ENCODE results near the gene ATOH8. TPM values are rescaled to one million over a fixed set of nuclear protein-coding genes. Genes with fewer than 3 reads are reported as not detected.
A peak's percentile ranks its signal among the peaks of the same experiment; 100 is the strongest.

Gene ATOH8
- total and polyA plus RNA-seq, 9 donors = 10.4 to 24.1 (median 18.8) TPM

DNA sequence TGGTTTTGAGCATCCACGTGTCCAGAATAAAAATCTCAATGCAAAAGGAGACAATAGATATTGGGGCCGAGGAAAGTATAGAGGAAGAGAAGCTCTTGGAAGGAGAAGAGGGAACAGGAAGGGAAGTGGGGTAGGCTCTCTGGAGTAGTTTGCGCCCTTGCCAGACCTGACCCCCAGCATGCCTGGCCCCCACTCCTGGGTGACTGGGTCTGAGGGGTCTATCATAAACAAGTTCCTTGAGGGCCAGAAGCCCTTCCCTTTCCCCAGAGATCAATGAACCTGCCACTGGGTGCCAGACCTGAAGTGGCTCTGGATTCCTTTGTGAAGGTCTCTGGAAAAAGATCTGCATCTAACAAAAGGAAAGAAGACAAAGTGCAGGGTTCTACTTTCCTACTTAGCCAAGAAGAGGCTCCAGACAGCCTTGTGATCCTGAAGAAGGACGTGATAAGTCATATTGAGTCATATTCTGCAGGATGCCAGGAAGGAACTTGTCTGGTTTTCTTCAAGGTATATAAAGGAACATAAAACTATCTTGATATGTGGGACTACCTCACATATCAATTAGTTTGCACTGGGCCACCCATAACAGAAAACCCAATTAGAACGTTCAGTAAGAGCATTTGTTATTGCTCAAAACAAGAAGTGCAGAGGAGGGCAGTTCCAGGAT is 18.7 kb upstream of the ATOH8 start:
- Histone ChIP-seq H3K4me1 (ENCODE audit: control insufficient read depth, insufficient read depth, low read length) (peaks cover 74% of the 10 kb centered on the region), H3K9me3 (replicated peaks; ENCODE audit: control insufficient read depth, low read depth, low read length) (no peaks in the 10 kb centered on the region), H3K4me3 (ENCODE audit: low read length) (no peak overlapping the region), H3K27me3 (ENCODE audit: control insufficient read depth, insufficient read depth, low read length) (peaks cover 9% of the 10 kb centered on the region), H3K36me3 (ENCODE audit: control insufficient read depth, insufficient read depth, low read length) (no peaks in the 10 kb centered on the region), H3K27ac (ENCODE audit: low read length) (no peak overlapping the region)
- DNase-seq = no peak
- WGBS (ENCODE audit: insufficient coverage) = 89% methylated on average over 4 of the region's 5 CpGs

DNA sequence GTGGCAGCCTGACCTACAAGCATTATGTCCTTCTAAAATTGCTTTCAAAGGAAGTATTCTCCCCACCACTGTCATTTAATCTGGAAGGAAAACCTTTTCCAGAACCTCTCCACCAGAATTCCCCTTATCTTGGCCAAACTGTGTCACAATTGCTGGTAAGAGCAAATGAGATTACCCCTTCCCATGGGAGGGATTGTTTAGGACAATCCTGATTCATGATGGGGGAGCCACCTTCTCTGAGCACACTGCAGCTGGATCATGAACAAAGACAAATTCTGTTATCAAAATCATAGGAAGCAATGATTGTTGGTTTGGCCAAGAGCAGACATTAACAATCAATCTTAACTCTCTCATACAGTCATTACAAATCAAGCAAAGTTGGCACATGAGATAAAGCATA is 18.1 kb upstream of the ATOH8 start:
- H3K4me3 ChIP-seq (ENCODE audit: low read length) = no peak overlapping the region
- DNase-seq = no peak
- H3K36me3 ChIP-seq (ENCODE audit: control insufficient read depth, insufficient read depth, low read length) = no peaks in the 10 kb centered on the region
- no peak overlapping the region for H3K27ac ChIP-seq (ENCODE audit: low read length)
- no peaks in the 10 kb centered on the region for H3K9me3 ChIP-seq (replicated peaks; ENCODE audit: control insufficient read depth, low read depth, low read length)
- peaks cover 7% of the 10 kb centered on the region for H3K27me3 ChIP-seq (ENCODE audit: control insufficient read depth, insufficient read depth, low read length)
- peaks cover 76% of the 10 kb centered on the region for H3K4me1 ChIP-seq (ENCODE audit: control insufficient read depth, insufficient read depth, low read length)

DNA sequence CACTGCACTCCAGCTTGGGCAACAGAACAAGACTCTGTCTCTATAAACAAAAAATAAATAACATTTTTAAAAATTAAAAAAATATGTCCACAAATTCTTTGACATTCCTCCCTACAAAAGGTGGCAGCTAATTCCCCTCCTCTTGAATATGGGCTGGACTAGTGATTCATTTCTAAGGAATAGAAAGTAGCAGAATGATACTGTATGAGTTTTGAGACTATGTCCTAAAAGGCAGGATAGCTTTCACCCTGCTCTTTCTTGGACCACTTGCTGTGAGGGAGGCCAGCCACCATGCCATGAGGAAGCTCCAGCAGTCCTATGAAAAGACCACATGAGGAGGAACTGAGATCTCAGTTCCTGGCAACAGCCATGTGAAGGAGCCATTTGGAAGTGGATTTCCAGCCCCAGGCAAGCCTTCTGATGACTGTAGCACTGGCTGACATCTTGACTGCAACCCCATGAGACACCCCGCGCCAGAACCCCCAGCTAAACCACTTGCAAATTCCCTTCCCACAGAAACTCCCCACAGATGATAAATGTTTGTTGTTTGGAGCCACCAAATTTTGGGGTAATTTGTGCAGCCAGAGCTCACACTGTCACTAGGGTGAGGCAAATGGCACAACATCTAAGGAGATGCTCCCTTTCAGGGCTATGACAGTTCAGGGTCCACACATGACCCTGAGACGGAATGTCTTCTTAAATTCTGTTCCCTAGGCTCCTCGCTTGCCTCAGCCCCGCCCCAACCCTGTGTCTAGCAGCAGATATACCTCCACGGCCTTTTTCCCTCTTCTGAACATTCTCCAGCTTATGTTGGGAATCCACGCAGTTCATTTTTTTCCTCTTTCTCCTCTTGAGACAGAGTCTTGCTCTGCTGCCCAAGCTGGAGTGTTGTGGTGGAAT is 17.1 kb upstream of the ATOH8 start:
- H3K9me3 ChIP-seq (replicated peaks; ENCODE audit: control insufficient read depth, low read depth, low read length) = no peaks in the 10 kb centered on the region
- H3K4me1 ChIP-seq (ENCODE audit: control insufficient read depth, insufficient read depth, low read length) = peaks cover 80% of the 10 kb centered on the region
- H3K36me3 ChIP-seq (ENCODE audit: control insufficient read depth, insufficient read depth, low read length) = no peaks in the 10 kb centered on the region
- H3K4me3 ChIP-seq (ENCODE audit: low read length) = no peak overlapping the region
- no peak for DNase-seq
- H3K27me3 ChIP-seq (ENCODE audit: control insufficient read depth, insufficient read depth, low read length) = peaks cover 6% of the 10 kb centered on the region
- WGBS (ENCODE audit: insufficient coverage) = 40% methylated on average over 3 of the region's 7 CpGs
- H3K27ac ChIP-seq (ENCODE audit: low read length) = no peak overlapping the region

DNA sequence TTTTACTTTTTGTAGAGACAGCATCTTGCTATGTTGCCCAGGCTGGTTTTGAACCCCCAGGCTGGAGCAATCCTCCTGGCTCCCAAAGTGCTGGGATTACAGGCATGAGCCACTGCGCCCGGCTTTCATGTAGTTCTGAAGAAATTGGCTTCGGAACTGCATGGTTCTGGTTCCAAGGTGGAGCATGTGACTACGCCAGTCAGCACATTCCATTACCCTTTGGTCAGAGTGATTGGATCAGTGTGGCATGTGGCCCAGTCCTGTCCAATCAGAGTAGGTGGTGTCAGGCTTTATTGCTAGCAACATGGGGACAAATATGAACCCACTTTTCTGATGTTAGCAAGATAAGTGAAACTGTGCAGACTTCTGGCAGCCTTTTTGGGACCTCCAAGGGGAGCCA is 16.3 kb upstream of the ATOH8 start:
- Histone ChIP-seq H3K27me3 (ENCODE audit: control insufficient read depth, insufficient read depth, low read length) (peaks cover 6% of the 10 kb centered on the region), H3K4me1 (ENCODE audit: control insufficient read depth, insufficient read depth, low read length) (peaks cover 82% of the 10 kb centered on the region), H3K4me3 (ENCODE audit: low read length) (no peak overlapping the region), H3K27ac (ENCODE audit: low read length) (peak overlapping the region; percentile 45), H3K9me3 (replicated peaks; ENCODE audit: control insufficient read depth, low read depth, low read length) (no peaks in the 10 kb centered on the region), H3K36me3 (ENCODE audit: control insufficient read depth, insufficient read depth, low read length) (no peaks in the 10 kb centered on the region)
- 19% methylated on average over 2 of the region's 4 CpGs for WGBS (ENCODE audit: insufficient coverage)
- DNase-seq = peak; percentile 89

DNA sequence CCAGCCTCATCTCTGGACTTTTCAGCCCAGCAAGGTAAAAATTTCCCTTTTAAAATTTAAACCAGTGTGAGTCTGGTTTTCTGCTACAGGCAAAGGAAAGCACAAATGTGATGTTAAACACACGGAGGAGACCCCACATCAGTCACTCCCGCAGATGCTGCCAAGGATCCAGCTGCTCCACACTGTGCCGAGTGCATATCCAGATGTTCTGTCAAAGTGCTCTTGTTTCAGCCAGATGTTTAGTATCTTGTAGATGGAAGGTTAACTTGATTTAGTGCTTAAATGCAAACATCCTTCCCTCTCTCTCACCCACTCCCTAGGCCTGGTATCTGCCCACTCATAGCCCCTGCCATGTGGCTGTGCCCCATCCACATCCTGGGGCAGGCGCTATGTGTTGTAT is 15.8 kb upstream of the ATOH8 start:
- H3K27me3 ChIP-seq (ENCODE audit: control insufficient read depth, insufficient read depth, low read length) = peaks cover 6% of the 10 kb centered on the region
- no peak overlapping the region for H3K4me3 ChIP-seq (ENCODE audit: low read length)
- peaks cover 82% of the 10 kb centered on the region for H3K4me1 ChIP-seq (ENCODE audit: control insufficient read depth, insufficient read depth, low read length)
- H3K9me3 ChIP-seq (replicated peaks; ENCODE audit: control insufficient read depth, low read depth, low read length) = no peaks in the 10 kb centered on the region
- peak; percentile 94 for DNase-seq
- peak overlapping the region; percentile 45 for H3K27ac ChIP-seq (ENCODE audit: low read length)
- WGBS (ENCODE audit: insufficient coverage) = 40% methylated on average over 1 of the region's 4 CpGs
- no peaks in the 10 kb centered on the region for H3K36me3 ChIP-seq (ENCODE audit: control insufficient read depth, insufficient read depth, low read length)

DNA sequence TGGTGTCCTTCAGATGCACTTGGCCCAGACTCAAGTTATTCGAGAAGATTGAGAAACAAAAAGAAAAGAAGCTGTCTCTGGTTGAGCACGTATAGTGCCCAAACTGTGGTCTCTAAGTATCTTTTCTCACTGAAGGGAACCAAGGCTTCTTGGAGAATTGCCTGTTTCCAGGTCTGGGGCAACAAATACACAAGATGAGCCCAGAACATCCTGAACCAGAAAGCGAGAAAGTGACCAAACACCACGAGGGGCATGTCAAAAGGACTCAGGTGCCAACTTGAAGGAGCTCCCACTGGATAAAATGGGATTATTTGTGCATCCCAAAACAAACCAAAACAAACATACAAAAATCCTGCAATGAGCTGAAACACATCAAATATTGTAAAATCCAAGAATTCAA is 13.6 kb upstream of the ATOH8 start:
- 100% methylated on average over 3 of the region's 4 CpGs for WGBS (ENCODE audit: insufficient coverage)
- no peaks in the 10 kb centered on the region for H3K36me3 ChIP-seq (ENCODE audit: control insufficient read depth, insufficient read depth, low read length)
- no peaks in the 10 kb centered on the region for H3K27me3 ChIP-seq (ENCODE audit: control insufficient read depth, insufficient read depth, low read length)
- H3K4me3 ChIP-seq (ENCODE audit: low read length) = no peak overlapping the region
- no peak for DNase-seq
- no peak overlapping the region for H3K27ac ChIP-seq (ENCODE audit: low read length)
- no peaks in the 10 kb centered on the region for H3K9me3 ChIP-seq (replicated peaks; ENCODE audit: control insufficient read depth, low read depth, low read length)
- H3K4me1 ChIP-seq (ENCODE audit: control insufficient read depth, insufficient read depth, low read length) = peaks cover 82% of the 10 kb centered on the region

DNA sequence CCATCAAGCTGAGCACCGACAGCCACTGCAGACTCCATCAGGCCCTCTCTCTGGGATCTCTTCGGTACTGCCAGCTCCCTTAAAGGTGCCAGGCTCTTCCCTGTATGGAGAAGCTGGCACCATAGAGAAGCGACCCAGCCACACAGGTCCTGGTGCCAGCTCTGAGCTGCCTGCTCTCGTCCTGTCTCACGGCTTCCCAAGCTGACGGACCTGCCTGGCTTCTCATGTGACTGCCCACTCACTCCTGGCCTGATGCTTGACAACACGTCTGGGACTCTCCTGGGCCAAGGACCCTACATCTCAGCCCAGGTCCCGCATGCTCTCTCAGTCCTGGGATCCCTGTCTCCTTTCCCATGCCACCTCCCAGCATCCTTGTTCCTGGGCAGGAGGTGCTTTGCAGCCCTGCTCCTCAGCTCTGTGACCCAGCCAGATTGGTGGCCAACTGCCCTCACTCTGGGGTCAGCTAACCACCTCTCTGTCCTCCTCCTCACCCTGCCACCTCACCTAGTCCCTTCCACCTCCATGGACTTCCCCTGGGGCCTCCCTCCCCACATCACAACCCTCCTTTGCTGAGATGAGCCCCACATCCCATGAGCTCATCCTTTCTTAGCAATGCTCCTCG is 12.5 kb upstream of the ATOH8 start:
- H3K4me1 ChIP-seq (ENCODE audit: control insufficient read depth, insufficient read depth, low read length) = peaks cover 88% of the 10 kb centered on the region
- 66% methylated on average over 9 of the region's 9 CpGs for WGBS (ENCODE audit: insufficient coverage)
- H3K27ac ChIP-seq (ENCODE audit: low read length) = peak overlapping the region; percentile 86
- H3K27me3 ChIP-seq (ENCODE audit: control insufficient read depth, insufficient read depth, low read length) = peaks cover 2% of the 10 kb centered on the region
- no peaks in the 10 kb centered on the region for H3K36me3 ChIP-seq (ENCODE audit: control insufficient read depth, insufficient read depth, low read length)
- no peaks in the 10 kb centered on the region for H3K9me3 ChIP-seq (replicated peaks; ENCODE audit: control insufficient read depth, low read depth, low read length)
- DNase-seq = no peak
- no peak overlapping the region for H3K4me3 ChIP-seq (ENCODE audit: low read length)

DNA sequence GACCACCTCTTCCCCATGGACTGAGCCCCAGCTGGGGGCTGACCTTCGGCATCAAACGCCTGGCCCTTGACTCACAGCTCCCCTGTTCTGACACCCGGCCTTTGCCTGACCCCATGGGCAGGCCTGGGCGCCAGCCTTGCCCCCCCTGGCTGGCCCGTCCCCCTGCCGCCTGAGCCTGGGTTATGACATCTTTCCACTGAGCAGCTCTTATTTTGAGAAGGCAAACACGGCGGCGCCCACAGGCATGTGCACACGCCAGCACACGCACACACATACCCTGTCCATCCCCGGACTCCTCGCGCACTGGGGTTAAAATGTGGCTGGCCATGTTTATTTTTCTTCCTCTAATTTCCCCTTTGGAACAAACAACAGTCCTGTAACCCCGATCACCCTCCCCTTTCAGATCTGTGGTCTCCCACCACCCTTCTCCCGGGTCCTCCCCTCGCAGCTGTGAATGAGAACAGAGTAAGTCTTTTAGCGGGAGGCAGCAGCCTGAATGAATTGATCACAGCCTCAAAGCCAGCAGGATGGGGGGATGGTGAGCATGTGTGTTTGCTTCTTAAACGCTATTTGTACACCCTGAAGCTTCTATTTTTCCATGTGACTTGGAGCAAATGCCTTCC is 11.8 kb upstream of the ATOH8 start:
- DNase-seq = no peak
- H3K4me3 ChIP-seq (ENCODE audit: low read length) = no peak overlapping the region

DNA sequence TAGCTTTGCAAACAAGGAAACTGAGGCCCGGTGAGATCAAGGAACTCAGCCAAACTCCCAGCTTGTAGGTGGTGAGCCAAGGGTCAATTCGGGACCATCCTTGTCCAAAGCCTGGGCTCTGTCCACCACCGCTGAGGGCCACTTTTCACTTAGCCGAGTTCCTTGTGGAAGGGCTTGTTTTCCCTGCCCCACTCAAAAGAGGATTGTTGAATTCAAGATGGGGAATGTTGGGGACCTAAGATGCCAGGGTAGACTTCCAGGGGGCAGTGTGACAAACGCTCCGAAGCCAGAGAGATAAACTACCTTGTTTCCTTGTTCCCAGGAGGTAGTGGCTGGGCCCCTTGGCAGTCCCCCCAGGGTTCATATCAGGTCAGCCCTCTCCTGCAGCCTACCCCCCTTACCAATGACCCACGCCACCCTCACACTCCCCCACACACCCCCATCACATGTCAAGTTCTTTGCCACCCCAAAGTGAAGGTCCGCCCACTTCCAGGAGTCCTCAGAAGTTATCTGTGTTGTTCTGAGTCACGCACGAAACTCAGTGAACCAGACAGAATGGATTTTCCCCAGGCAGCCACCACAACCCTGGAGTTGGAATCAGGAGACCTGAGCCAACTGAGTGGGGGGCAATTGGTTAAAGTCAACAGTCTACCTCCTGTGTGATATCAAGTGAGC is 10.3 kb upstream of the ATOH8 start:
- 60% methylated on average over 8 of the region's 10 CpGs for WGBS (ENCODE audit: insufficient coverage)
- H3K4me3 ChIP-seq (ENCODE audit: low read length) = no peak overlapping the region
- H3K27ac ChIP-seq (ENCODE audit: low read length) = peak overlapping the region; percentile 86
- peaks cover 78% of the 10 kb centered on the region for H3K4me1 ChIP-seq (ENCODE audit: control insufficient read depth, insufficient read depth, low read length)
- DNase-seq = no peak
- peaks cover 16% of the 10 kb centered on the region for H3K27me3 ChIP-seq (ENCODE audit: control insufficient read depth, insufficient read depth, low read length)
- H3K9me3 ChIP-seq (replicated peaks; ENCODE audit: control insufficient read depth, low read depth, low read length) = no peaks in the 10 kb centered on the region
- H3K36me3 ChIP-seq (ENCODE audit: control insufficient read depth, insufficient read depth, low read length) = no peaks in the 10 kb centered on the region

More for the DNA sequence above, 11.8 kb upstream of the ATOH8 start:
- peaks cover 8% of the 10 kb centered on the region for H3K27me3 ChIP-seq (ENCODE audit: control insufficient read depth, insufficient read depth, low read length)
- peak overlapping the region; percentile 86 for H3K27ac ChIP-seq (ENCODE audit: low read length)
- H3K9me3 ChIP-seq (replicated peaks; ENCODE audit: control insufficient read depth, low read depth, low read length) = no peaks in the 10 kb centered on the region
- 15% methylated on average over 9 of the region's 19 CpGs for WGBS (ENCODE audit: insufficient coverage)
- H3K4me1 ChIP-seq (ENCODE audit: control insufficient read depth, insufficient read depth, low read length) = peaks cover 87% of the 10 kb centered on the region
- H3K36me3 ChIP-seq (ENCODE audit: control insufficient read depth, insufficient read depth, low read length) = no peaks in the 10 kb centered on the region
